Measurements from ENCODE around the gene ALDH1B1. TPM values are rescaled to one million over a fixed set of nuclear protein-coding genes. Genes with fewer than 3 reads are reported as not detected.

Gene ALDH1B1
- total and polyA plus RNA-seq, 8 donors, result 6.0 to 17.1 (median 10.3) TPM

DNA sequence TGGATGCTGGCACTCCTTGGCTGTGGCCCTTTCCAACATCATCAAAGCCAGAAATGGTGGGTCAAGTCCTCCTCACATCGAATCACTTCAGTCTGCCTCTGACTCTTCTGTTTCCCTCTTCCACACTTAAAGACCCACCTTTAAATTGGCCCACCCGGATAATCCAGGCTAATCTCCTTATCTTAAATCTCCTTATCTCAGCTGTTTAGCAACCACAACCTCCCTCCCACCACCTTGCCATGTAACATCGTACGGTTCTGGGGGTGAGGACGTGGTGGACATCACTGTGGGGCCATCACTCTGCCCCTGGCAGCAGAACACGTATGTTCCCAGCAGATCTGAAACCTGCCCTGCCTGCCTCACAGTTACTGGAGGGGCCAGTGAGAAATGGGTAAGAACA lies 20.2 kb downstream of the ALDH1B1 start:
- TF ChIP-seq, protein P1, sequence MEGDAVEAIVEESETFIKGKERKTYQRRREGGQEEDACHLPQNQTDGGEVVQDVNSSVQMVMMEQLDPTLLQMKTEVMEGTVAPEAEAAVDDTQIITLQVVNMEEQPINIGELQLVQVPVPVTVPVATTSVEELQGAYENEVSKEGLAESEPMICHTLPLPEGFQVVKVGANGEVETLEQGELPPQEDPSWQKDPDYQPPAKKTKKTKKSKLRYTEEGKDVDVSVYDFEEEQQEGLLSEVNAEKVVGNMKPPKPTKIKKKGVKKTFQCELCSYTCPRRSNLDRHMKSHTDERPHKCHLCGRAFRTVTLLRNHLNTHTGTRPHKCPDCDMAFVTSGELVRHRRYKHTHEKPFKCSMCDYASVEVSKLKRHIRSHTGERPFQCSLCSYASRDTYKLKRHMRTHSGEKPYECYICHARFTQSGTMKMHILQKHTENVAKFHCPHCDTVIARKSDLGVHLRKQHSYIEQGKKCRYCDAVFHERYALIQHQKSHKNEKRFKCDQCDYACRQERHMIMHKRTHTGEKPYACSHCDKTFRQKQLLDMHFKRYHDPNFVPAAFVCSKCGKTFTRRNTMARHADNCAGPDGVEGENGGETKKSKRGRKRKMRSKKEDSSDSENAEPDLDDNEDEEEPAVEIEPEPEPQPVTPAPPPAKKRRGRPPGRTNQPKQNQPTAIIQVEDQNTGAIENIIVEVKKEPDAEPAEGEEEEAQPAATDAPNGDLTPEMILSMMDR (IDR thresholded peaks at IDR 0.05), result no peak
- DNase-seq (no peak), FAIRE-seq (no peak), ATAC-seq (no peak)
- H3K4me3 ChIP-seq, result no peak overlapping the region
- H3K4me1 ChIP-seq, result no peaks in the 10 kb centered on the region
- intact Hi-C loops (cut with DNase I), result no loop called here
- H3K9me3 ChIP-seq, result no peaks in the 10 kb centered on the region
- no peak overlapping the region for H3K27ac ChIP-seq
- H3K27me3 ChIP-seq, result peaks cover 0 to 2% (median 0%) of the 10 kb centered on the region in 4 donors
- 60% methylated on average over 6 of the region's 6 CpGs for WGBS, 2 donors
- no peaks in the 10 kb centered on the region for H3K36me3 ChIP-seq

GRCh38 chr9:38413283-38413682 lies 20.8 kb downstream of the ALDH1B1 start:
- WGBS, 2 donors, result 63 to 78% methylated on average over 7 of the region's 7 CpGs

GRCh38 chr9:38414040-38414723 lies 21.7 kb downstream of the ALDH1B1 start:
- TF ChIP-seq, protein P1 (IDR thresholded peaks at IDR 0.05), result no peak
- H3K27me3 ChIP-seq, result peaks cover 0 to 2% (median 0%) of the 10 kb centered on the region in 4 donors
- DNase-seq (no peak), FAIRE-seq (no peak), ATAC-seq (no peak)
- intact Hi-C loops (cut with DNase I), result no loop called here
- WGBS, 2 donors, result 53 to 56% methylated on average over 24 of the region's 24 CpGs
- no peaks in the 10 kb centered on the region for H3K9me3 ChIP-seq
- H3K4me1 ChIP-seq, result no peaks in the 10 kb centered on the region
- H3K27ac ChIP-seq, result no peak overlapping the region
- no peaks in the 10 kb centered on the region for H3K36me3 ChIP-seq
- H3K4me3 ChIP-seq, result no peak overlapping the region

More at GRCh38 chr9:38413283-38413682, 20.8 kb downstream of the ALDH1B1 start:
- FAIRE-seq (no peak), DNase-seq (no peak), ATAC-seq (no peak)
- Histone ChIP-seq H3K4me1 (no peaks in the 10 kb centered on the region), H3K27ac (no peak overlapping the region), H3K9me3 (no peaks in the 10 kb centered on the region), H3K27me3 (peaks cover 0 to 2% (median 0%) of the 10 kb centered on the region in 4 donors), H3K4me3 (no peak overlapping the region), H3K36me3 (no peaks in the 10 kb centered on the region)
- intact Hi-C loops (cut with DNase I), result no loop called here
- TF ChIP-seq, protein P1 (IDR thresholded peaks at IDR 0.05), result no peak

DNA sequence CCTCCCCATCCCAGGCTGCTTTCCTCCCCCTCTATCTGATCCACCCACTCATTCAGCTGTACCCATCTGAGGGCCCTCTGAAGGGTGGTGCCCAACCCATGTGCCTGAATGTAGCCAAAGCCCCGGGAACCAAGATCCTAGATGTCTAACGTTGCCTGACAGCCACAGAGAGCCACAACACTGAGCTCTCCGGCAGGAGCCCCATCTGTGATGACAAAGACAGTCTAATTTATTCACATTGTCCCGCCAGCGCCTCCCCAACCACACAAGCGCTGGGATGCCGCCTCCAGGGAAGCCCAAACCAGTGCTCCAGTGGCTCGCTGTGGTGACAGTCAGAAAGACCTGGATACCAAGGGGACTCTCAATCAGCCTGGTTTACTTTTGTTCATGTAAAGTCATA lies 23.4 kb downstream of the ALDH1B1 start:
- no peak for FAIRE-seq

GRCh38 chr9:38416461-38416860 lies 24.0 kb downstream of the ALDH1B1 start:
- 55 to 70% methylated on average over 4 of the region's 4 CpGs for WGBS, 2 donors
- ATAC-seq (no peak), FAIRE-seq (no peak), DNase-seq (no peak)
- H3K4me1 ChIP-seq, result no peaks in the 10 kb centered on the region
- no peaks in the 10 kb centered on the region for H3K36me3 ChIP-seq
- TF ChIP-seq, protein P1 (IDR thresholded peaks at IDR 0.05), result no peak
- intact Hi-C loops (cut with DNase I), result no loop called here
- H3K27me3 ChIP-seq, result peaks cover 0 to 2% (median 0%) of the 10 kb centered on the region in 4 donors
- no peak overlapping the region for H3K4me3 ChIP-seq
- H3K27ac ChIP-seq, result no peak overlapping the region
- H3K9me3 ChIP-seq, result no peaks in the 10 kb centered on the region

More for the DNA sequence above, 23.4 kb downstream of the ALDH1B1 start:
- Histone ChIP-seq H3K36me3 (no peaks in the 10 kb centered on the region), H3K9me3 (no peaks in the 10 kb centered on the region), H3K27me3 (peaks cover 0 to 2% (median 0%) of the 10 kb centered on the region in 4 donors), H3K4me1 (no peaks in the 10 kb centered on the region), H3K27ac (no peak overlapping the region), H3K4me3 (no peak overlapping the region)
- intact Hi-C loops (cut with DNase I), result no loop called here
- ATAC-seq, result no peak
- no peak for DNase-seq
- TF ChIP-seq, protein P1 (IDR thresholded peaks at IDR 0.05), result no peak
- WGBS, 2 donors, result 88% methylated on average over 8 of the region's 8 CpGs

Measured in pancreas (tissue), 10 donors.